Stimulated activated CD4-positive, alpha-beta T cell treated with anti-CD3 and anti-CD28 coated beads, Interleukin-2, amount 100 ng/mL, for 4 hours (primary cell): ENCODE measurements around the gene DCAF5.
"Not testable (repeated sequence)": the region's sequence is repeated elsewhere in the genome, so short reads cannot be mapped to it uniquely, and the experiment has no call there.

Experiments
- DNase-seq: peaks from one replicate; pipeline ENCODE4 v3.0.0-alpha.2; 2020; ENCODE audit warnings: low read depth

Gene DCAF5, protein sequence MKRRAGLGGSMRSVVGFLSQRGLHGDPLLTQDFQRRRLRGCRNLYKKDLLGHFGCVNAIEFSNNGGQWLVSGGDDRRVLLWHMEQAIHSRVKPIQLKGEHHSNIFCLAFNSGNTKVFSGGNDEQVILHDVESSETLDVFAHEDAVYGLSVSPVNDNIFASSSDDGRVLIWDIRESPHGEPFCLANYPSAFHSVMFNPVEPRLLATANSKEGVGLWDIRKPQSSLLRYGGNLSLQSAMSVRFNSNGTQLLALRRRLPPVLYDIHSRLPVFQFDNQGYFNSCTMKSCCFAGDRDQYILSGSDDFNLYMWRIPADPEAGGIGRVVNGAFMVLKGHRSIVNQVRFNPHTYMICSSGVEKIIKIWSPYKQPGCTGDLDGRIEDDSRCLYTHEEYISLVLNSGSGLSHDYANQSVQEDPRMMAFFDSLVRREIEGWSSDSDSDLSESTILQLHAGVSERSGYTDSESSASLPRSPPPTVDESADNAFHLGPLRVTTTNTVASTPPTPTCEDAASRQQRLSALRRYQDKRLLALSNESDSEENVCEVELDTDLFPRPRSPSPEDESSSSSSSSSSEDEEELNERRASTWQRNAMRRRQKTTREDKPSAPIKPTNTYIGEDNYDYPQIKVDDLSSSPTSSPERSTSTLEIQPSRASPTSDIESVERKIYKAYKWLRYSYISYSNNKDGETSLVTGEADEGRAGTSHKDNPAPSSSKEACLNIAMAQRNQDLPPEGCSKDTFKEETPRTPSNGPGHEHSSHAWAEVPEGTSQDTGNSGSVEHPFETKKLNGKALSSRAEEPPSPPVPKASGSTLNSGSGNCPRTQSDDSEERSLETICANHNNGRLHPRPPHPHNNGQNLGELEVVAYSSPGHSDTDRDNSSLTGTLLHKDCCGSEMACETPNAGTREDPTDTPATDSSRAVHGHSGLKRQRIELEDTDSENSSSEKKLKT

DNA sequence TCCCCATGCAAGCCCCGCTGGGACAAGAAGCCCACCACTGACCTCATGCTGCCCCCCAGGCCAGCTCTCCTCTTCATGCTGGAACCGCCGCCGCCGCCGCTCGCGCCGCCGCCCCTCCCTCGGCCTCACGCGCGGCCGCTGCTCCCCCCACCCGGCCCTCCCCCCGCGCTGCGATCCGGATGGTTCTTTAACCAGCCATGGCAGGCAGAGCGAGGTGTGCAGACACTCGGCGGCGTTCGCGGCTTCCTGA is at the start of gene DCAF5:
Gene DCAF5 (minus strand): TSS at position 218 of the 250 bp plus-strand sequence. CDS start 141 bp downstream, at position 77.
- peak; percentile 89 for DNase-seq

- DNase-seq: no peak
These were observed 46.9 kb upstream of the DCAF5 start for GRCh38 chr14:69199786-69200185.

- no peak for DNase-seq
These were observed 40.8 kb upstream of the DCAF5 start for GRCh38 chr14:69193721-69194120.

GRCh38 chr14:69191340-69192111 is 38.6 kb upstream of the DCAF5 start, which contains the start of gene EXD2:
TSS of gene EXD2 (plus strand) at chr14:69191498. CDS start at chr14:69209471, 17,973 bp downstream.
- peak; percentile 50 for DNase-seq

GRCh38 chr14:69190191-69190590 is 37.3 kb upstream of the DCAF5 start:
- DNase-seq: no peak

GRCh38 chr14:69183735-69184134 is 30.8 kb upstream of the DCAF5 start:
- no peak for DNase-seq

DNA sequence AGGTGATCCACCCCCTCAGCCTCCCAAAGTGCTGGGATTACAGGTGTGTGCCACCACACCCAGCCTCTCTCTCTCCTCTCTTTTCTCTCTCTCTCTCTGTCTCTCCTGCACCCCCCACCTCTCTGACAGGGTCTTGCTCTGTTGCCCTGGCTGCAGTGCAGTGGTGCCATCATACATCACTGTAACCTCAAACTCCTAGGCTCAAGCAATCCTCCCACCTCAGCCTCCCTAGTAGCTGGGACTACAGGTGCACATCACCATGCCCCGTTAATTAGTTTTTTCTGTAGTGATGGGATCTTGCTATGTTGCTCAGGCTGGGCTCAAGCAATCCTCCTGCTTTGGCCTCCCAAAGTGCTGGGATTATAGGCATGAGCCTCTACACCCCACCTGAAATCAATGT is 29.7 kb upstream of the DCAF5 start:
- not testable (repeated sequence) for DNase-seq

DNA sequence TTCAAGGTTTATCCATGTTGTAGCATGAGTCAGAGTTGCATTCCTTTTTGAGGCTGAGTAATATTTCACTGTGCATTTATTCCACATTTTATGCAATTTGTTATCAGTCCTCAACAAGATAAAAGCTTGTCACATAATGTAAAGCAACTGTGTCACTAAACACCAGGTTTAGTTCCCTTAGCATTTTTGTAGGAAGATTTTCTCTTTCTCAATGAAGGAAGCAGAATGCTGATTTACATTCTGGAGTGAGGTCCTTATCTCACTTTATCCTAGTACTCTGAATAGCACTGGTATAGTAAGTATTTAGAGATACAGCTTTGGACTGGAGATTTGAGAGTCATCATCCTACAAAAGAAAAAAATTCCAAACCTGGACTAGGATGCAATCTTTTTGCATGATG is 28.6 kb upstream of the DCAF5 start:
- no peak for DNase-seq

DNA sequence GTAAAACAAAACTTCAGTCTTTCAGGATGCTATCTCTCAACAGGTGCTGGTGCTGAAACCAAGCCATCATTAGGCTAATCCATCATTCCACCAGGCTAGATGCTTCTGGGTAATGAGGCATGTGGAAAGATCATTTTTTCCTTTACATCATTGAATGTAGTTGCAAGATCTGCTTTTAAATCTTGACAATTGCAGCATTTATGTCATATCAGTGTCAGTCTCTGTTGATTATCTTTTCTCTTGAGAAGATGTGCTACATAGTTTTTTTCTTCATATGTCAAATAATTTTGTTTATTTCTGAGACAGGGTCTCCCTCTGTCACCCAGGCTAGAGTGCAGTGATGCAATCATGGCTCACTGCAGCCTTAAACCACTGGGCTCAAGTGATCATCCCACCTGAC is 22.2 kb upstream of the DCAF5 start:
- DNase-seq: no peak

- DNase-seq: no peak
These were observed 18.6 kb upstream of the DCAF5 start for GRCh38 chr14:69171569-69171968.

GRCh38 chr14:69170839-69171238 is 17.9 kb upstream of the DCAF5 start:
- DNase-seq: no peak

GRCh38 chr14:69165787-69166186 is 12.9 kb upstream of the DCAF5 start:
- DNase-seq: not testable (repeated sequence)

DNA sequence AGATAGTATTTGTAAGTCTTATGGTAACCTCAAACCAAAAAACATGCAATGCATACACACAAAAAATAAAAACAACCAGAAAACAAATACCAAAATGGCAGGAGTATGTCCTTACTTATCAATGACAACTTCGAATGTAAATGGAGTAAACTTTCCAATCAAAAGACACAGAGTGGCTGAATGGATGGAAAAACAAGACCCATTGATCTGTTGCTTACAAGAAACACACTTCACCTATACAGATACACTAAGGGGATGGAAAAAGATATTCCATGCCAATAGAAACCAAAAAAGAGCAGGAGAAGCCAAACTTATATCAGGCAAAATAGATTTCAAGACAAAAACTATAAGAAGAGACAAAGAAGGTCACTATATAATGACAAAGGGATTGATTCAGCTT is 8.7 kb upstream of the DCAF5 start:
- no peak for DNase-seq

- no peak for DNase-seq
These were observed 3.3 kb upstream of the DCAF5 start for GRCh38 chr14:69156224-69156623.

- no peak for DNase-seq
These were observed 1.9 kb upstream of the DCAF5 start for GRCh38 chr14:69154779-69155178.

DNA sequence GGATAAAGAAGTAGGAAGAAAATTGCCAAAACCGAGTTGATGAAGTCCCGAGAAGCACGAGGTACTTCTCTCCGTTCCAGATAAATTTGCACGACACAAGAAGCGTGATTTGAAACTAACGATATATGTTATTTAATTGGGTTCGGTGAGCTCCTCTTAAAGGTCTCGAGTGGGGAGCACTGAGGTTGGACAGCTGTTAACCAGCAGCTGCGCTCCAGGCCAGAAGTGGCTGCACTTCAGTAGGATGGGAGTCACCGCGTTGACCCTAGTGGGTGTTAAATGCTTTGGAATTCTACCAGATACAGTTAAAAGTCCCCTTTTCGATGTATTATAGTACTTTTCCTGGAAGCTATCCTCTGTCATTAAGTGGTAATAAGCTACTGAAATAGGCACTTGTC is 953 bp upstream of the DCAF5 start:
- no peak for DNase-seq

GRCh38 chr14:69153152-69153872 is 393 bp upstream of the DCAF5 start:
- no peak for DNase-seq

DNA sequence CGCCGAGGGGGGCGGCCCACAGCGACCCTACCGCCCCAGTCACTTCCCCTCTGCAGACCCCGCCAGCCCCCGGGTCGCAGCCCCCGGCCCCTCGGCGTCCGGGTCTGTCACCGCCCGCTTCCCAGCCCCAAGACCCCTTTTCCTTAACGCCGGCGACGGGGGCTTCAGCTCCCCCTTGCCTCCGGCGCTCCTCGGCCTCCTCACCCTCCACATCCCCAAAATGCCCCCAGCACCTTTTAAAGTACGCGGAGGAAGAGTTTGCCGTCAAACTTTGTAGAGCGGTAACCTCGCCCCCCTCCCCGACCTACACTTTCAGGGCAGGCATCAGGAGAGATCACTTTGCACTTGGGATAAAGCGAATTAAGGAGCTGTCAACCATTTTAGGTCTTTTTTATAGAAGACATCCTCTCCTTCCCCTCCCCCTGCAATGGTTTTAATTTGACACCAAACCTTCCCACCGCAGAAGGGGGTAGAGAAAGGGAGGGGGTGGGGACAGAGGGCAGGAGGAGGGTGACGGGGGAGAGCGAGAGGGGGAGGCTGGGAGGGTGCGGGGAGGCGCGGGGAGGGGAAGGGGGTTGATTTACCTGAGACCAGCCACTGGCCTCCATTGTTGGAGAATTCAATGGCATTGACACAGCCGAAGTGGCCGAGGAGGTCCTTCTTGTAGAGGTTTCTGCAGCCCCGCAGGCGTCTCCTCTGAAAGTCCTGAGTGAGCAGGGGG is 578 bp downstream of the DCAF5 start:
- DNase-seq: peak; percentile 43

- DNase-seq: peak; percentile 72
These were observed 1.3 kb downstream of the DCAF5 start for GRCh38 chr14:69151458-69152180.
